HUES48 (cell line): ENCODE data around the gene AHNAK2.

Experiments used
- H3K27ac ChIP-seq: one replicate; pipeline ENCODE4 v1.7.0; 2013; ENCODE audit warnings: low read depth, low read length, inconsistent platforms
- H3K27me3 ChIP-seq: 2 replicates; pipeline ENCODE4 v1.6.1; 2013; ENCODE audit warnings: mild to moderate bottlenecking, low read length; ENCODE audit not compliant: control insufficient read depth, insufficient read depth
- H3K36me3 ChIP-seq: 2 replicates; pipeline ENCODE4 v1.6.1; 2013; ENCODE audit warnings: low read length; ENCODE audit not compliant: control insufficient read depth, insufficient read depth
- H3K4me1 ChIP-seq: 2 replicates; pipeline ENCODE4 v1.6.1; 2013; ENCODE audit warnings: mild to moderate bottlenecking, low read length; ENCODE audit not compliant: control insufficient read depth, insufficient read depth
- H3K4me3 ChIP-seq: 2 replicates; pipeline ENCODE4 v1.5.1; 2013; ENCODE audit warnings: mild to moderate bottlenecking, low read depth, low read length
- H3K9ac ChIP-seq: 2 replicates; pipeline ENCODE4 v1.6.1; 2013; ENCODE audit warnings: mild to moderate bottlenecking, low read depth, low read length, moderate library complexity
- H3K9me3 ChIP-seq: 2 replicates; pipeline ENCODE4 v1.6.1; 2013; ENCODE audit warnings: low read length; ENCODE audit not compliant: control insufficient read depth, insufficient read depth

The AHNAK2 gene

DNA sequence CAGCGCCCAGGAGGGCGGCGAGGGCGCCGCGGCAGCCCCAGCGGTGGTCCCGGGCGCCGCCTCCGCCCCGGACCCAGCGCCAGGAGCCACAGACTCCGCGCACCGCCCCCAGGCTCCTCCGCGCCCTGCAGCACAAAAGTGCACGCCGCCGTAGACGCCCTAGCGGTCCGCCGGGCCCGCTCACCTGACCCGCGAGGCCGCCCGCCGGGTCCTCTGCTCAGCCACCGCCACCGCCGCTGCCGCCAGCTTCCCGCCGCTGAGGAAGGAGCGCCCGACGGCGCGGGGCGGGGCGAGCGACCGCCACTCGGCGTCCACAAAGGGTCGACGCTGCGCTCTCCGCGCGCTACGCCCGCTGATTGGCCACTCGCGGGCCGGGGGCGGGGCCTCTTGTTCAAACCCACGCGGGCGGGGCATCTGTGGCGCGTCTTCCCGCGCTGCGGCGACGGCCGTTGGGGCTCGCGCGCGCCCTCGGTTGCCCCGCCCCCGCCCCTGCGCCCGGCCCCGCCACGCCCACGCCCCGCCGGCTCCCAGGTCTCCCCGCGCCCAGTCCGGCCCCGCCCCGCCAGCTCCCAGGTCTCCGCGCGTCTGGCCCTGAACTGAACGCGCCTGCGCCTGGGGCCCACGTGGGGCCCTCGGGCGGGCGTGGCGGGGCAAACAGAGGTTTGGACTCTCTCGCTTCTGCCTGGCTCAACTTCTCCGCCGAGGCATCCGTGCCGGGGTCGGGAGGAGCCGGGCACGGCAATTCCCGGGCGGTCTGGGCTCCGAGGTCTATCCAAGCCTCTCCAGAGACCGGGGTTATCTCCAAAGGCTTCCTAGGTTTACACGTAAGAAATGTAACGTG, 42.9 kb upstream of the AHNAK2 start, which contains the start of gene CDCA4:
Gene CDCA4 (minus strand): TSS at position 269 of the 841 bp plus-strand sequence. CDS start 9,154 bp downstream, outside the sequence.
- H3K4me1 ChIP-seq = peaks cover 18% of the 10 kb centered on the region
- H3K9me3 ChIP-seq = no peaks in the 10 kb centered on the region
- no peaks in the 10 kb centered on the region for H3K27me3 ChIP-seq
- peaks cover 4% of the 10 kb centered on the region; the same call in 1 of the 2 replicates for H3K36me3 ChIP-seq
- peak within 1 kb of the TSS; percentile 94 for H3K27ac ChIP-seq
- H3K9ac ChIP-seq = peak within 1 kb of the TSS; percentile 88
- peak within 1 kb of the TSS; percentile 99 for H3K4me3 ChIP-seq

DNA sequence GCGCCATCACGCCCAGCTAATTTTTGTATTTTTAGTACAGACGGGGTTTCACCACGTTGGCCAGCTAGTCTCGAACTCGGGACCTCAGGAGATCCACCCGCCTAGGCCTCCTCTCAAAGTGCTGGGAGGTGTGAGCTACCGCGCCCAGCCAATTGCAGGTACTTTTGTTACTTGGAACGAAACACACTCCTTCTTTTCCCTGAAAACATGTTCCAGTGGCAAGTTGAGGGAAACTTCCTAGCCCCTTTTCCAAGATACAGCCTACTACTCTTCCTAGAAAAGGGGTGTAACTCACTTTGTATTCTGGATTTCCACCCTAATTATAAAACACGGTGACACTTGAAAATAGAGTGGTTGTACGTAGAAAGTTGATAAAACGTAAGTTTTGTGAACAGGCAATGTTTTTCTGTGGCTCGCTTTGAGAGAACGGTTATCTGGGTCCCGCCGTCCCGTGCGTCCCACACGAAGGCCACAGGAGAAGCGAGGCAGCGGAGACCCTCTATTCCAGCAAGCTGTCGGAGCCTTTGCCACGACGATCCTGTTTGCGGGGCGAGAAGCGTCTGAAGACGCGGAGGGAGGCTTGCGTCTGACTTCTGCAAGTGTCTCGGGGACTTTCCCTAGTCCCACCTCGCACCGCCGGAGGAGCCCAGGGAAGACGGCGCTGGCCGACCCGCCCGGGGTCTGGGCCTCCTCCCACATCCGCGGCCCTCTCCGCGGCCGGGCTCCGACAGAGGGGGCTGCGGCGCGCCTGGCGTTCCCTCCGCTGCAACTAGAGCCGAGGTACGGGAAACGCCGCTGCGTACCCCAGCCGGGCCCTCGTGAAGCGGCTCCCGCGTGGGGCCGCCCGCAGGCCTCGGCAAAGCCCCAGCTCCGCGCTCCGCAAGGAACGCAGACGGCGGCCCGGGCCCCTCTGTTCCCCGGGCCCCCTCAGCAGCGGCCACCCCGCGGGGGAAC, 42.0 kb upstream of the AHNAK2 start:
- H3K4me1 ChIP-seq = peaks cover 27% of the 10 kb centered on the region
- peaks cover 4% of the 10 kb centered on the region; the same call in 1 of the 2 replicates for H3K36me3 ChIP-seq
- H3K27ac ChIP-seq = peak overlapping the region; percentile 94
- H3K4me3 ChIP-seq = peak overlapping the region; percentile 81
- peak overlapping the region; percentile 88 for H3K9ac ChIP-seq
- no peaks in the 10 kb centered on the region for H3K9me3 ChIP-seq
- no peaks in the 10 kb centered on the region for H3K27me3 ChIP-seq

DNA sequence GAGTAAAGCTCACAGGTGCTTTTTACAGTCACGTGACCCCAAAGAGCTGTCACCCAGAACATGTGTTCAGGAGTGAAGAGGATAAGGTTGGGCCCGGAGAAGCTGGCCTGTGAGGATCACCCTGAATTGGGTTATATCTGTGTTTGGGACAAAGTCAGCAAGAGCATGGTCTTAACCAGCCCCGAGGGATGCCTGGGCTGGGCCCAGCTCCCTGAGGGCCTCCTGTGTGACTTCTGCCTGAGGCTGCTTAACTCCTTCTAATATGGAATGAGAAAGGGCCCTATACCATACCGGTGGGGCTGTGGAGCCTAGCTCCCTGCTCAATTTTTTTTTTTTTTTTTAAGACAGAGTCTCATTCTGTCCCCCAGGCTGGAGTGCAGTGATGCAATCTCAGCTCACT, 40.2 kb upstream of the AHNAK2 start:
- Histone ChIP-seq H3K4me3 (no peak overlapping the region), H3K9ac (no peak overlapping the region), H3K9me3 (no peaks in the 10 kb centered on the region)

DNA sequence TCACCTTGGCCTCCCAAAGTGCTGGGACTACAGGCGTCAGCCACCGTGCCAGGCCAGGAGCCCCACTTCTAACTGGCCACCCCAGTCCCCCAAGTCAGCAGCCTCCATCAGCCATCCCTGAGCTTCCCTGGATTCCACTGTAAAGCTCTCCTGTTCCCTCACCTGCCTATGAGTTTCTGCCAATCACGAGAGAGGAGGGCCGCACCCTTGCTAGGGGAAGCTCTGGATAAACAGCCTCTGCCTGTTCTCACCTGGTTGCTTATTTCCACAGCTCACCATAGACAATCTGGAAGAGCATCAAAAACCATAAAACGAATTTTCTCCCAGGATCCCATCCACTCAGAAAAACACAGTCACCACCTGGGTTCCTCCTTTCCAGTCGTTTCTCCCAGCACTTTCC, 37.7 kb upstream of the AHNAK2 start:
- Histone ChIP-seq H3K27ac (peak overlapping the region; percentile 65), H3K36me3 (peaks cover 17% of the 10 kb centered on the region), H3K9ac (no peak overlapping the region), H3K4me3 (no peak overlapping the region), H3K4me1 (peaks cover 43% of the 10 kb centered on the region), H3K9me3 (no peaks in the 10 kb centered on the region), H3K27me3 (no peaks in the 10 kb centered on the region)

More for the DNA sequence above, 40.2 kb upstream of the AHNAK2 start:
- Histone ChIP-seq H3K36me3 (peaks cover 4% of the 10 kb centered on the region; the same call in 1 of the 2 replicates), H3K4me1 (peaks cover 43% of the 10 kb centered on the region), H3K27me3 (no peaks in the 10 kb centered on the region), H3K27ac (no peak overlapping the region)

DNA sequence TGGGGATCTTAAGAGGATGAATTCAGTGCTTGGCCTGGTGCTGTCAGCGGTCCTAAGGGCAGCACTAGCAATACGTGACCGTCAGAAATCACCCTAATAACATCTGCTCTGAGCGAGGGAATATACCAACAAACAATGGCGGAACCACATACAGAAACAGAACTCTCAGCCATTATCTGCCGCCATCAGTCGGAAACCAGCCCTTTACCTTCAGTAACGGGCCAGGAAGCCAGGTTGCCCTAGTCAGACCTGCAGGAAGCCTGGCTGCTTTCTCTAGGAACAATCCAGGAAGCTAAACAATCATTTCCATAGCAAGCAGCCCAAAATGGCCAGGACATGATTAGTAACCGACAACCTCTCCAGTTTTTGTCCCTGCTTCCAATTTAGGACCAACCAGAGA, 37.1 kb upstream of the AHNAK2 start:
- no peak overlapping the region for H3K9ac ChIP-seq
- H3K27me3 ChIP-seq = no peaks in the 10 kb centered on the region
- peaks cover 43% of the 10 kb centered on the region for H3K4me1 ChIP-seq
- peak overlapping the region; percentile 65 for H3K27ac ChIP-seq
- no peaks in the 10 kb centered on the region for H3K9me3 ChIP-seq
- peaks cover 24% of the 10 kb centered on the region for H3K36me3 ChIP-seq
- H3K4me3 ChIP-seq = no peak overlapping the region

DNA sequence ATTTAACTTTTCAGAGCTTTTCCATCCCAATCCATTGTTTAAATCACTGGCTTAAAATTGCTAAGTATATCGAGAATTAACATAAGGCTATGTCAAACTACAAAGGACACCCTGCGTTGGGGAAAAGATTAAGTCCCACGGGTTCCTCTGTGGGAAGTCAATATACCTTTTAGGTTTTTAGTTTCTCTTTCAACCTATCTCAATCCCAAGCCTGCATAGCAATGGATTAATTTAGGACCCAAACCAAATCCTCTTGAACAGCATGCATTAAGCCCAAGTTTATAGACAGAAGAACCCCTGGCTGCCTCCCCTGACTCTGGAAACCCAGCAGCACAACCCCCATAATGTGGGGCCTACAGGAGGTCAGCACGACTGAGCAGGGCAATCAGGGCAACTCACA, 36.5 kb upstream of the AHNAK2 start:
- Histone ChIP-seq H3K36me3 (peaks cover 30% of the 10 kb centered on the region), H3K4me3 (no peak overlapping the region), H3K27me3 (no peaks in the 10 kb centered on the region), H3K9me3 (no peaks in the 10 kb centered on the region), H3K9ac (no peak overlapping the region), H3K4me1 (peaks cover 43% of the 10 kb centered on the region), H3K27ac (peak overlapping the region; percentile 65)

DNA sequence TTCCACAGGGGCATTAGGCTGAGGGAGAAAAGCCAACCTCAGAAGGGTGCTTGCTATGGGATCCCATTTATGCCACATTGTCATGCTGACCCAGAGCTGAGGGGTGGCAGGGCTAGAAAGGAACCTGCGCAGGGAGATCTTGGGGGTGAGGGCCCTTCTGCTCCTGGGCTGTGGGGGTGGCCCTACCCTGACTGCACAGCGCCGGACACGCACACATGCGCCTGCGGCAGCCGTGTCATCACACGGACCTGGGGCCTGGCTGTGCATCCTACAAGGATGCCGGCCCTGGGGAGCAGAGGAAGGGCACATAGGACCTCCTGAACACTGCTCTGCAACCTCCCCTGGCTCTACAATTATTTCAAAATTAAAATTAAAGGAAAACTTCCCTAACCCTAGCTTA, 35.9 kb upstream of the AHNAK2 start:
- no peaks in the 10 kb centered on the region for H3K27me3 ChIP-seq
- no peak overlapping the region for H3K9ac ChIP-seq
- no peak overlapping the region for H3K27ac ChIP-seq
- peaks cover 35% of the 10 kb centered on the region for H3K36me3 ChIP-seq
- H3K4me1 ChIP-seq = peaks cover 38% of the 10 kb centered on the region
- H3K9me3 ChIP-seq = no peaks in the 10 kb centered on the region
- H3K4me3 ChIP-seq = no peak overlapping the region

DNA sequence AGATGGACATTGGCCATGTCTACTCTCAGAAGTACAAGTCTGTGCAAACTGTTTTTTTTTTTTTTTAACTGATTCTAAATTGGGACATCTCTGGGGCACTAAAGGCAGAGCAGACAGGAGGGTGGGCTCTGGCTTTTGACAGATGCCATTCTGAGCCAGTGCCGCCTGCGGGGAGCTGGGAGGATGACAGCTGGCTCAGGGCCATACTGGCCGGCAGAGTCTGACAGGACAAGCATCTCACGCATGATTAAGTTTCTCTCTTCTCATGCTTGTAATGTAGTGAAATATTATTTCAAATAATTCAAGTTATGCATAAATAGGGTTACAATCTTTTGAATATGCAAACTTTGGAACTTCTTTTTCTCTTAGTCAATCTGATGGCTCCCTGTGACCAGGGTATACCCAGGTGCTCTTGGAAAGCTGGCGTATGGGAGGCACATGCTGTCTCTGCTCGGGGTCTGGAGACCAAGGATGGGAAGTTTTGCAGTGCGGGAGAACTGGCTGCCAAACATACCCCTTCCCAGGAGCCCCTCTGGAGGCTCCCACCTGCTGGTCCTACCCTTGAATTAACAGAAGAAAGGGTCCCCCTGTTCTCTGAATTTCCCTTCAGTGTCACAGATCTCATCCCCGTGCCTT, 35.1 kb upstream of the AHNAK2 start:
- H3K27ac ChIP-seq = no peak overlapping the region

DNA sequence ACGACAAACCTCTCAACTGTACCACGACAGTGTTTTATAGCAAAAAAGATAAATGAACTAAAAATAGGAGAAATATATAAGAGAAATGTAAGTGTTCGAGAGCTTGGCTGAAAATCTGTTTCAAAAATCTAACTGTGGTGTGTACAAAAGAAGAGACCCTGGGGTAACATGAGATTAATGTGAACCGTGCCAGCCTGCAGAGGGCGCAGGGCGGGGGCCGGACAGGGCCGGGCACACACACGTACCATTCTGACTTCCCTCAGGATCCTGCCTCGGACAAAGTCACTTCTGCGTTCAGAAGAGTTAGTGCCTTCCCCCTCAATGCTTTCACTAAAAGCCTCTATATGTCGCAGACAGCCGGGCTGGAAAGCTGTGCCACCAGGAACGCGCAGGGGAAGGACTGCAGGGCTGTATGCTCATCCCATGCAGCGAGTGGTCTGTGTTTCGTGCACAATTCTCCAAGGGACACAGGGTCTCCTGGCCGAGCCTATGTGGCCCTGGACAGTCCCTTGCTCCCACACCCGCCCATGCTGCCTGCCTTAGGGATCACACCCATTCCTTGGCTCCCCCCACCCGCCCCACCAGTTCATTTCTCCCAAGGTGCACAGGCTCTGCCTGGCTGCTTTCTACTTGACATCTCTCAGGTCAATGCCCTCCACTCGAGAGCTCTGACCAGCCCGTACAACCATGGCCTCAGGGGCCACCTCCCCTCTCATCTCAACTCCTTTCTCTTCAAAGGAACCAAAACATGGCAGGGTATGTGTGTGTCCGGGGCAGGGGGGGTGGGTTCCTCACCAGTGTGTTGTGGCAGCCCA, 34.2 kb upstream of the AHNAK2 start:
- H3K27ac ChIP-seq = no peak overlapping the region
- no peak overlapping the region for H3K4me3 ChIP-seq
- H3K36me3 ChIP-seq = peaks cover 41% of the 10 kb centered on the region
- H3K4me1 ChIP-seq = peaks cover 33% of the 10 kb centered on the region
- no peaks in the 10 kb centered on the region for H3K9me3 ChIP-seq
- H3K27me3 ChIP-seq = no peaks in the 10 kb centered on the region
- H3K9ac ChIP-seq = no peak overlapping the region

More for the DNA sequence above, 35.1 kb upstream of the AHNAK2 start:
- Histone ChIP-seq H3K4me3 (no peak overlapping the region), H3K9ac (no peak overlapping the region), H3K27me3 (no peaks in the 10 kb centered on the region), H3K36me3 (peaks cover 36% of the 10 kb centered on the region), H3K9me3 (no peaks in the 10 kb centered on the region), H3K4me1 (peaks cover 34% of the 10 kb centered on the region)
